Smooth muscle cell (in vitro differentiated cells): ENCODE measurements around the gene SHC4. TPM values are rescaled to one million over a fixed set of nuclear protein-coding genes. Genes with fewer than 3 reads are reported as not detected.

Experiments
- DNase-seq: peaks from one replicate; lab custom pipeline; 2025; ENCODE audit not compliant: unreplicated experiment; lab: John Stamatoyannopoulos, UW
- H2AFZ ChIP-seq: fragments of 200-600 bp; sonication (generic); 2 replicates; pipeline ENCODE4 v1.6.0; 2016; ENCODE audit warnings: antibody characterized with exemption, low read depth, mild to moderate bottlenecking
- H3F3A ChIP-seq: fragments of 200-600 bp; sonication (generic); 2 replicates; pipeline ENCODE4 v1.6.0; 2017; ENCODE audit warnings: antibody characterized with exemption, low read depth
- H3K27ac ChIP-seq: fragments of 200-600 bp; sonication (generic); 2 replicates; pipeline ENCODE4 v1.5.1; 2016; ENCODE audit warnings: low read depth, mild to moderate bottlenecking
- H3K27me3 ChIP-seq: fragments of 200-600 bp; sonication (generic); 2 replicates; pipeline ENCODE4 v1.6.1; 2016; ENCODE audit warnings: low read depth, mild to moderate bottlenecking
- H3K36me3 ChIP-seq: fragments of 200-600 bp; sonication (generic); 2 replicates; pipeline ENCODE4 v1.5.1; 2016; ENCODE audit warnings: low read depth
- H3K4me1 ChIP-seq: fragments of 200-600 bp; sonication (generic); 2 replicates; pipeline ENCODE4 v1.5.1; 2016; ENCODE audit warnings: low read depth
- H3K4me2 ChIP-seq: fragments of 200-600 bp; sonication (generic); 2 replicates; pipeline ENCODE4 v1.6.0; 2016; ENCODE audit warnings: mild to moderate bottlenecking
- H3K4me3 ChIP-seq: fragments of 200-600 bp; sonication (generic); 2 replicates; pipeline ENCODE4 v1.5.1; 2016; ENCODE audit warnings: mild to moderate bottlenecking
- H3K79me2 ChIP-seq: fragments of 200-600 bp; sonication (generic); 2 replicates; pipeline ENCODE4 v1.6.0; 2016; ENCODE audit warnings: low read depth, mild to moderate bottlenecking
- H3K9ac ChIP-seq: fragments of 200-600 bp; sonication (generic); 2 replicates; pipeline ENCODE4 v1.6.0; 2016; ENCODE audit warnings: low read depth
- H3K9me3 ChIP-seq: fragments of 200-600 bp; sonication (generic); replicated peaks from 2 replicates; pipeline ENCODE4 v1.5.1; 2016; ENCODE audit warnings: low read depth
- H4K20me1 ChIP-seq: fragments of 200-600 bp; sonication (generic); 2 replicates; pipeline ENCODE4 v1.6.0; 2016; ENCODE audit warnings: low read depth
- CTCF ChIP-seq: fragments of 200-600 bp; sonication (generic); IDR thresholded peaks from 2 replicates; pipeline ENCODE4 v1.5.1; 2017; ENCODE audit warnings: borderline replicate concordance, mild to moderate bottlenecking, antibody characterized with exemption; ENCODE audit not compliant: insufficient read depth, poor library complexity, severe bottlenecking
- WGBS: methylation state at CpG from one replicate; pipeline ENCODE4 v1.1.7; 2016; ENCODE audit warnings: low lambda C conversion rate; 5-methylcytosine and 5-hydroxymethylcytosine counted together
- polyA plus RNA-seq: library from polyadenylated mRNA; unstranded; fragments of >200 nt; fragmentation: Nextera tagmentation; extraction: Ambion mirVana; gene quantifications from 2 replicates; pipeline ENCODE4 v1.2.1, GENCODE V29; 2016
- total RNA-seq: library from RNA; depleted of rRNA; stranded (reverse); fragments of >200 nt; gene quantifications from 2 replicates; pipeline ENCODE4 v1.2.3, GENCODE V29; 2014

The SHC4 gene
- total and polyA plus RNA-seq, 2 experiments from 2014 or later, result 0.39 to 1.2 TPM

DNA sequence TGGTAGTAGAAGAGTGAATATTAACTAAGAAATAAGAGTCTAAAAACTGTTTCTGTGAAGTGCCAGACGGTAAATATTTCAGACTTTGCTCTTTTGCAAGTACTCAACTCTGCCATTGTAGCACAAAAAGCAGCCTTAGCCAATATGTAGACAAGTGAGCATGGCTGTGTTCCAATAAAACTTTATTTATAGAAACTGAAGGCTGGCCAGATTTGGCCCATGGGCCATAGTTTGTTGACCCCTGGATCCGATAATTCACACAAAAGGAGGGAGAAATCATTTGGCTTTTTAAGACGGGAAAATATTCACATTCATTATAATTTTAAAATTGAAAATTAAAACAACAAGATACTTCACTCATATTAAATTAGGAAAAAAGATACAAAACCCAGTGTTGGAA, 70.4 kb downstream of the SHC4 start:
- no peaks in the 10 kb centered on the region for H3K27me3 ChIP-seq
- H3K9ac ChIP-seq, result no peak overlapping the region
- H2AFZ ChIP-seq, result no peak overlapping the region
- no peaks in the 10 kb centered on the region for H3F3A ChIP-seq
- H3K27ac ChIP-seq, result no peak overlapping the region
- no peaks in the 10 kb centered on the region for H3K9me3 ChIP-seq
- H3K4me1 ChIP-seq, result peaks cover 17% of the 10 kb centered on the region
- DNase-seq, result no peak
- 93% methylated on average over 3 of the region's 3 CpGs for WGBS
- H3K4me2 ChIP-seq, result no peak overlapping the region
- no peaks in the 10 kb centered on the region for H3K79me2 ChIP-seq
- TF ChIP-seq CTCF, result no peak
- no peaks in the 10 kb centered on the region for H3K36me3 ChIP-seq
- no peak overlapping the region for H3K4me3 ChIP-seq
- H4K20me1 ChIP-seq, result no peaks in the 10 kb centered on the region

DNA sequence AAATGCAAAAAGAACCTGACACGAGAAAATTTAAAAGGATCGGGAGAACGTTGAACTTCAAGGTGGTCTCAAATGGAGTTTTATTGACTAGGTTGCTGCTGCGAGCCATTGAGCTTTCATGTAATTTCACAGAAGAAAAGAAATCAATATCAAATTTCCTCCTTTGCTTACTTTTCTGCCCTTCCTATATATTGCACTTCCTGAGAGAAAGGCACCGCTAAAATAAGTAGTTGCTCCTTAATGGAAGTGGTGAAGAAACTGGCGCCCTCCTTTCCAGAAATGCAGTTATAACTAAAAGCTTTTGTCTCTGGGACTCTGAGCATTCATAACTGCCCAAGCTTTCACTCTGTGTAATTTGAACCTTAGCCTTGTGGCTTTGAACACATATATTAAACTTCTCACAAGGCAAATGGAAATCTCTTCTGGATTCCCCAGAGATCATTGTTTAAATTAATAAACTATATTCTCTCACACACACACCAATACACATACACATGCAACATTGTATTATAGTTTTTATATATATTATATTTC, 72.4 kb downstream of the SHC4 start:
- no peak for DNase-seq
- Histone ChIP-seq H3K9ac (no peak overlapping the region), H3K4me1 (no peaks in the 10 kb centered on the region), H3K4me2 (no peak overlapping the region), H3F3A (no peaks in the 10 kb centered on the region), H3K27ac (no peak overlapping the region), H3K27me3 (no peaks in the 10 kb centered on the region), H3K4me3 (no peak overlapping the region), H4K20me1 (no peaks in the 10 kb centered on the region), H3K79me2 (no peaks in the 10 kb centered on the region), H3K36me3 (no peaks in the 10 kb centered on the region), H2AFZ (no peak overlapping the region), H3K9me3 (no peaks in the 10 kb centered on the region)
- no peak for TF ChIP-seq CTCF
- 90% methylated on average over 6 of the region's 6 CpGs for WGBS

DNA sequence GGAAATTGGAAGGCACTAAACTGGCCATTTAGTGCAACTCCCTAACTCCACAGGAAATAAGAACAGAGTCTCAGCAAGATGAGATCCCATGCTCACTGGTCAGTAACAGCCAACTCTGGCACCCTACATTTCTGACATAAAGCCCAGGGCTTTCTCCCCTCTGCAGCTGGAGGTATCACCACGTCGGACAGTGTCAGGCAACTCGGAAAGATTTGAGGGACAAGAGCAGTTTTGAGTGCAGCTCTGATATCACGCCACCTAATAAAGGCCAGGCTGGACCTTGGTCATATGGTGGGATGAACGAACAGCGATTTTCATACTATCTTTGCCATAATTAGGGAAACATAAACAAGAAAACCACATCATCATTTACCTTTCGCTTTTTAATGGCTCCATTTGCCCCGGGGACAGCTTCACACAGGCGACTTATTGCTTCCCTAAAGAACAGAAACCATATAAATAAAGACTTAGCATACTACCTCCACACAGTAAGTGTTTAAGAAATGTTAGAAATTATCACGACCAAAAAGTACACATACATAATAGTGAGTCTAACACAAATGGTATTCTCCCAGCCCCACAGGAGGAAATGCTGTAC, 73.2 kb downstream of the SHC4 start:
- DNase-seq, result no peak
- H3K36me3 ChIP-seq, result no peaks in the 10 kb centered on the region
- H3K79me2 ChIP-seq, result no peaks in the 10 kb centered on the region
- WGBS, result 82% methylated on average over 10 of the region's 10 CpGs
- H3K9ac ChIP-seq, result no peak overlapping the region
- no peaks in the 10 kb centered on the region for H3K9me3 ChIP-seq
- TF ChIP-seq CTCF, result no peak
- no peak overlapping the region for H2AFZ ChIP-seq
- no peak overlapping the region for H3K27ac ChIP-seq
- no peak overlapping the region for H3K4me2 ChIP-seq
- H3F3A ChIP-seq, result no peaks in the 10 kb centered on the region
- no peak overlapping the region for H3K4me3 ChIP-seq
- no peaks in the 10 kb centered on the region for H4K20me1 ChIP-seq
- H3K27me3 ChIP-seq, result no peaks in the 10 kb centered on the region
- H3K4me1 ChIP-seq, result no peaks in the 10 kb centered on the region

GRCh38 chr15:48889925-48890324, 73.8 kb downstream of the SHC4 start:
- H3K4me1 ChIP-seq, result no peaks in the 10 kb centered on the region
- DNase-seq, result no peak
- no peaks in the 10 kb centered on the region for H3F3A ChIP-seq
- no peaks in the 10 kb centered on the region for H3K79me2 ChIP-seq
- H3K27ac ChIP-seq, result no peak overlapping the region
- no peaks in the 10 kb centered on the region for H4K20me1 ChIP-seq
- no peak overlapping the region for H3K4me3 ChIP-seq
- 91% methylated on average over 3 of the region's 3 CpGs for WGBS
- H2AFZ ChIP-seq, result no peak overlapping the region
- no peaks in the 10 kb centered on the region for H3K27me3 ChIP-seq
- no peaks in the 10 kb centered on the region for H3K36me3 ChIP-seq
- no peak overlapping the region for H3K9ac ChIP-seq
- no peaks in the 10 kb centered on the region for H3K9me3 ChIP-seq
- no peak for TF ChIP-seq CTCF
- no peak overlapping the region for H3K4me2 ChIP-seq
